Activated CD8-positive, alpha-beta memory T cell treated with anti-CD3 and anti-CD28 coated beads for 1 hour (primary cell): ENCODE data around the gene HIBCH.
"Not testable (repeated sequence)": the region's sequence is repeated elsewhere in the genome, so short reads cannot be mapped to it uniquely, and the experiment has no call there.

Experiments used
- DNase-seq, 2 donors: peaks; one replicate each; pipeline ENCODE4 v3.0.0-alpha.2; 2020; ENCODE audit warnings: low read depth in 1 of 2; ENCODE audit errors: extremely low read depth in 1 of 2

HIBCH gene

DNA sequence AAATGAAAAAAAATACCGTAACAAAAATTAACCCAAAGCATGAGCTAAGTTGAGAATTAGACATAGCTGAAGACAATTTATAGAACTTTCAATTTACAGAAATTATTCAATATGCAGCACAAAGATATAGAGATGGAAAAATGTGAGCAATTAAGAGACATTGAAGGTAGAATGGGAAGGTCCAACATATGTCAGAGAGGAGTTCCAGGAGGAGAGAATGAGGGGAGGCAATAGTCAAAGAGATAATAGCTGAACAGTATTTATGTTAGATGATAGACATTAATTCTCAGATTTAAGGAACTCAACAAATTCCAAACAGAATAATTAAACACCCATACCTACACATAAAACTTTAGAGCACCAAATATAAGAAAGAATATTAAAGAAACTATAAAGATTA lies 154.1 kb downstream of the HIBCH start:
- no peak for DNase-seq

DNA sequence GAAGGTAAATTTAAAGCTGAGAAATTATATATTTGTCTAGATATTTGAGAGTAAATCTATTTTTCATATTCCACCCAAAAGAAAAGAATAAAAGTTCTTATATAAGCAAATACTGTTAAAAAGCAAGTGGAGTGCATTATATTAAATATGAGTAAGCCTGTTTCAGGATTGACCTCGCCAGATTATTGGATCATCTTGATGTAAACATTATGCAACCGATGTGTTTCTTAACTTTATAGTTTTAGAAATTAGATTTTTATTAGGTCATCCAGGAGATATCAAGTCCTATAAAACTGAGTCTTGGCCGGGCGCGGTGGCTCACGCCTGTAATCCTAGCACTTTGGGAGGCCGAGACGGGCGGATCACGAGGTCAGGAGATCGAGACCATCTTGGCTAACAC lies 156.8 kb downstream of the HIBCH start:
- DNase-seq = no peak

DNA sequence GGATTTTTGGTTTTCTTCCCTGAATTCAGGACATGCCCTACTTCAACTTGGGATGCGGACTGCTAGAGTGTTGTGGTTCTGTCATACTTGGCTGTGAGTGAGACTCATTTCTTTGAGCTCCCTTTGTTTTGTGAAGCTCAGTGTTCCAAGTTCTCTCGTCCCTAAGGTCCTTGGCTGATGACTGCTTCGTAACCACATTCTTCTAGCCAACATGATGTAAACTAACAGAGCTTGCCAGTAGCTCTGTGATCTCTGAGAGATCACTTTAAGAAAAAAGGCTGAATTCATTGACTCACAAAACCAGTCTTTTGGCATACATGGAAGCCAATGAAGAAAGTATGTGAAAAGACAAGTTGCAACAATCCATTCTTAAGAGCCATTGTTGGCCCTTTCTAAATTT lies 160.2 kb downstream of the HIBCH start:
- no peak for DNase-seq

DNA sequence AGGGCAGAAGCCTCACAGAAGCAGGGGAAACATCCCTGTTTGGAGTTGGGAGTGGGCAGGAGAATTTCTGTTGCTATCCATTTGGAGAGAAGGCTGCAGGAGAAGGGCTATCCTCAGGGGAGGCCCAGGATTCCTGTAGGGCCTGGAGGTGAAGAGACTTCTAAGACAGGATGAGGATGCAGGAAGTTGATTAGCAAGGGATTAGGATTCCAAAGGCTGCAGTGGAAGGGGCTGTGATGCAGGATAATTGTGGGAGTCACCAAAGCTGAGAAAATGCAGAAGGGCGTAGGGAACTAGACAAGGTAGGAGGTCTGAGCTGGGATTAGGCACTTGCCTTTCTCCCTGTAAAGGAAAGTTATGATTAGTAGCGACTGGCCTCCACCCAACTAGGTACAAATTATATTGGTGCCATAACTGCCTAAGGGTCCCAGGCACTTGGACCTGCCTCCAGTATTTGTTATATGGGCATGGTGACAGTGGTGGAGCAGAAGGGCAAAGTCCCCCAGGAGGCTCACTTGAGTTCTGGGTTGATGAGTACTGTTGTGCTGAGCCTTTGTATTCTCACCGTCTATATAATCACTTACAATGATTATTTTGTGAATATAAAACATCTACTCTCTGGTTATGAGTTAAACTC lies 160.7 kb downstream of the HIBCH start:
- no peak for DNase-seq

DNA sequence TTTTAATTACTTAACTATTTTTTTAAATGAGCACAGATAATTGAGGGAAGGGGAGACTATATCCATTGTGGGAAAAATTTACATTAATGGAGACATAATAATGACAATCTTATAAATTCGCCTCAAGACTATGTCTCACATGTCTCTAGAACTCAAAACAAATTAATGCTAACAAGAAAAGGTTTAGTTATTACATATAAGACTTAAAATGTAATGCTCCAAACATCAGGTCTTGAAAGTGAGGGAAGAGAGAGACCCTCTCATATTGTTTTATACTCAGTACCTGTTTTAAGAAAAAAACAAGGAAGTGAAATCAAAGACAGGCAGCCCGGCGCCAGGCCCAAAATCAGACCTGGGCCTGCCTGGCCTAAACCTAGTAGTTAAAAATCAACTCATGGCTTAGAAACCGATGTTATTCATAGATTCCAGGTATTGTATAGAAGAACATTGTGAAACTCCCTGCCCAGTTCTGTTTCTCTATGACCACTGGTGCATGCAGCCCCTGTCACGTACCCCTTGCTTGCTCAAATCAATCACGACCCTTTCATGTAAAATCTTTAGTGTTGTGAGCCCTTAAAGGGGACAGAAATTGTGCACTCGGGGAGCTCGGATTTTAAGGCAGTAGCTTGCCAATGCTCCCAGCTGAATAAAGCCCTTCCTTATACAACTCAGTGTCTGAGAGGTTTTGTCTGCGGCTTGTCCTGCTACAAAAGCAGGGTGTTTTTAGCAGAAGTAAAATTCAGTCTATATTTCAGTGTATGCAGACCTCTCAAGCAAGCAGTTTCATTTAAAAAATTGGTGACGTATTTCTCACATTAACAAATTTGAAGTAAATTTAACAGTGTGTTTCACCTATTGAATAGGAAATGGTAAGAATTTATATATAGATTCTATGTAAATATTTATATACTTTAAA lies 161.8 kb downstream of the HIBCH start:
- not testable (repeated sequence) for DNase-seq

DNA sequence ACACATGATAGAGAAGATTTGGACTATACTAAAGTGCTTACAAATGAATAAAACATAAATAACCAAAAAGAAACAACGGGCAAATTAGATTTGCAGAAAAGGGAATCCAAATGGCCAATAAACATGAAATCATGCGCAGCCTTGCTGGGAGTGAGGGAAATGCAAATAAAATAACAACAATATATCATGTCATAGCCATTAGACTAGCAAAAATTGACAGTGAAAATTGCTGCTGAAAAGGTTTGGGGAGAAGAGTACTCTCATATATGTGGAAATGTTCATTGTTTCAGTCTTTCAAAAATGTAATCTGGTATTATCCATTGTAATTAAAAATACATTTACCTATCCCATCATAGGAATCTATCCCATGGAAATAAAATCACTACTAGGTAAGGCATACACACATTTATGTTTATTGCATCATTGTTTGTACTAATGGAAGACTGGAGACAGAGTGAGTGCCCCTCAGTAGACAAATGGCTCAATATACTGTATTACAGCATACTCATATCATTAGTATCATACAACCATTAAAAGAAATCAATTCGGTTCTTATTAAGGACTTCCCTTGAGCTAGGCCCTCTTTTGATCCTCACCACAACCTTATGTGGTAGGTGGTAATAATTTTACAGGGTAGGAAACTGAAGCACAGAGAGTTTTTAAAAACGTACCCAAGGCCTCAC lies 163.0 kb downstream of the HIBCH start:
- no peak for DNase-seq
